MCF 10A (cell line): Measurements from ENCODE around the gene TLCD5. TPM values are rescaled to one million over a fixed set of nuclear protein-coding genes. Genes with fewer than 3 reads are reported as not detected.

Experiments
- BruUV-seq: library from RNA; stranded (reverse); fragments of 400-500 nt; replicated peaks from 2 replicates; lab custom pipeline; 2021; lab: Mats Ljungman, UMichigan
- CTCF ChIA-PET: fragments of 300-600 bp; sonication (Branson Sonifier 250); formaldehyde crosslinking; extraction: SDS; loops from one replicate; lab custom pipeline; 2021; ENCODE audit warnings: antibody characterized with exemption, inconsistent platforms; lab: Yijun Ruan, JAX
- POLR2A ChIA-PET: fragments of 300-600, 350-650 bp; sonication (Branson Sonifier 250); formaldehyde crosslinking; extraction: SDS; loops from one replicate; lab custom pipeline; 2020; ENCODE audit warnings: antibody characterized with exemption, inconsistent platforms; lab: Yijun Ruan, JAX
- DNase-seq: peaks from one replicate; pipeline ENCODE4 v3.0.0-alpha.2; 2018; ENCODE audit not compliant: unreplicated experiment
- H3K27ac Mint-ChIP-seq: one replicate; pipeline ENCODE4 v1.8.0; 2022; ENCODE audit warnings: mild to moderate bottlenecking, low read depth, mixed read lengths; ENCODE audit not compliant: unreplicated experiment
- H3K27me3 Mint-ChIP-seq: one replicate; pipeline ENCODE4 v1.8.0; 2022; ENCODE audit warnings: mixed read lengths; ENCODE audit not compliant: insufficient read depth, unreplicated experiment
- H3K36me3 Mint-ChIP-seq: one replicate; pipeline ENCODE4 v1.8.0; 2022; ENCODE audit warnings: mild to moderate bottlenecking, moderate library complexity, mixed read lengths; ENCODE audit not compliant: insufficient read depth, unreplicated experiment
- H3K4me1 Mint-ChIP-seq: one replicate; pipeline ENCODE4 v1.8.0; 2022; ENCODE audit warnings: mixed read lengths; ENCODE audit not compliant: insufficient read depth, unreplicated experiment
- H3K4me3 Mint-ChIP-seq: one replicate; pipeline ENCODE4 v1.8.0; 2022; ENCODE audit warnings: mild to moderate bottlenecking, moderate library complexity, mixed read lengths; ENCODE audit not compliant: unreplicated experiment
- H3K9me3 Mint-ChIP-seq: one replicate; pipeline ENCODE4 v1.8.0; 2022; ENCODE audit warnings: mixed read lengths; ENCODE audit not compliant: unreplicated experiment
- intact Hi-C: fragments of 100-400 bp; cut with micrococcal nuclease; formaldehyde crosslinking; loops from 2 replicates; pipeline ENCODE4 v1.14.1; 2022
- total RNA-seq: library from RNA; stranded (reverse); gene quantifications from 2 replicates; pipeline ENCODE4 v1.2.3, GENCODE V29; 2022
- TF ChIP-seq, protein P1 (sequence below): fragments of 200-600 bp; IDR thresholded peaks from one replicate; pipeline ENCODE4 v1.8.0; 2022; ENCODE audit warnings: antibody characterized with exemption, mild to moderate bottlenecking; ENCODE audit not compliant: unreplicated experiment

Gene TLCD5
- total RNA-seq, 1 experiment from 2014 or later, result 9.6 TPM

DNA sequence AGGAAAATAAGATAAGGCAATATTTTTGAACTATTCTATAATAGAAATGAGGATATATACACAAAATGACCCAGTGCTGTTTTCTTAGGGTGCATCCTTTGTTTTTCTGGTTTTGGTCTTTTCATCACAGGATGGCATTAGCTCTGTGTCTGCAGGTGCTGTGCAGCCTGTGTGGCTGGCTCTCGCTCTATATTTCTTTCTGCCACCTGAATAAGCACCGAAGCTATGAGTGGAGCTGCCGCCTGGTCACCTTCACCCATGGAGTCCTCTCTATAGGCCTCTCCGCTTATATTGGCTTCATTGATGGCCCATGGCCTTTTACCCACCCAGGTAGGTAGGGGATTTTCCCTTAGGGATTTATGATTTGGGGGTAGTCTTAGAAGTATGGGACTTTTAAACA is 2.2 kb downstream of the TLCD5 start:
- ChIA-PET POLR2A (interaction anchor here (1.3 to 2.9 kb wide), 4 partner anchors 8 to 104 kb away, joined by 3 to 14 read pairs (median 10); partner anchors contain the start of gene ARHGEF12), CTCF (interaction anchor here (1.1 to 1.2 kb wide), 2 partner anchors 25 to 90 kb away, joined by 3 to 4 read pairs; no protein-coding TSS in a partner anchor)
- Mint-ChIP-seq H3K4me1 (peaks cover 31% of the 10 kb centered on the region), H3K27me3 (no peaks in the 10 kb centered on the region), H3K27ac (no peak overlapping the region), H3K9me3 (no peaks in the 10 kb centered on the region), H3K4me3 (no peak overlapping the region), H3K36me3 (peaks cover 9% of the 10 kb centered on the region)
- intact Hi-C loops, result no loop called here
- no TSS peak for BruUV-seq
- TF ChIP-seq, protein P1, sequence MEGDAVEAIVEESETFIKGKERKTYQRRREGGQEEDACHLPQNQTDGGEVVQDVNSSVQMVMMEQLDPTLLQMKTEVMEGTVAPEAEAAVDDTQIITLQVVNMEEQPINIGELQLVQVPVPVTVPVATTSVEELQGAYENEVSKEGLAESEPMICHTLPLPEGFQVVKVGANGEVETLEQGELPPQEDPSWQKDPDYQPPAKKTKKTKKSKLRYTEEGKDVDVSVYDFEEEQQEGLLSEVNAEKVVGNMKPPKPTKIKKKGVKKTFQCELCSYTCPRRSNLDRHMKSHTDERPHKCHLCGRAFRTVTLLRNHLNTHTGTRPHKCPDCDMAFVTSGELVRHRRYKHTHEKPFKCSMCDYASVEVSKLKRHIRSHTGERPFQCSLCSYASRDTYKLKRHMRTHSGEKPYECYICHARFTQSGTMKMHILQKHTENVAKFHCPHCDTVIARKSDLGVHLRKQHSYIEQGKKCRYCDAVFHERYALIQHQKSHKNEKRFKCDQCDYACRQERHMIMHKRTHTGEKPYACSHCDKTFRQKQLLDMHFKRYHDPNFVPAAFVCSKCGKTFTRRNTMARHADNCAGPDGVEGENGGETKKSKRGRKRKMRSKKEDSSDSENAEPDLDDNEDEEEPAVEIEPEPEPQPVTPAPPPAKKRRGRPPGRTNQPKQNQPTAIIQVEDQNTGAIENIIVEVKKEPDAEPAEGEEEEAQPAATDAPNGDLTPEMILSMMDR, result no peak
- DNase-seq, result no peak

DNA sequence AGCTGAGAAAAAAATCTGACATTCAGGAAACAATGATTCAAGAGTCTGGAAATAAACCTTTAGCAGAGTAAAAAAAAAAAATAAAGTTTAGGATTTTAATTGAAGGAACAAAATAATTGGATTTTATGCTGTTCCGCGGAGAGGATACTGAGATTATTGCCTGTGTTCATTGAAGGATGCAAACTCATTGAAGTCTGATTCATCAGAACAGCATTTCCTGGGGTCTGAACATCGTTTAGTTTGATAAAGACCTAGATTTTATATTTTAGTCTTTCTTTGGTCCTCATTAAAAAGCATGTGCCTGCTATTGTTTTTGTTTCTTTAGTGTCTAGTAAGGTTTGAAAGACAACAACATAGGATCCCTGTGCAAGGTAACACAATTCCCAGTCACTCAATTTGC is 4.5 kb downstream of the TLCD5 start:
- BruUV-seq, result no TSS peak
- ChIA-PET CTCF (interaction anchor here (0.6 kb wide), 1 partner anchor 624 kb away, joined by 4 read pairs; no protein-coding TSS in a partner anchor), POLR2A (no interaction called here)
- intact Hi-C loops, result no loop called here
- no peak for DNase-seq
- TF ChIP-seq, protein P1, result no peak
- Mint-ChIP-seq H3K27me3 (no peaks in the 10 kb centered on the region), H3K4me1 (peaks cover 39% of the 10 kb centered on the region), H3K27ac (no peak overlapping the region), H3K9me3 (no peaks in the 10 kb centered on the region), H3K36me3 (peaks cover 9% of the 10 kb centered on the region), H3K4me3 (no peak overlapping the region)

DNA sequence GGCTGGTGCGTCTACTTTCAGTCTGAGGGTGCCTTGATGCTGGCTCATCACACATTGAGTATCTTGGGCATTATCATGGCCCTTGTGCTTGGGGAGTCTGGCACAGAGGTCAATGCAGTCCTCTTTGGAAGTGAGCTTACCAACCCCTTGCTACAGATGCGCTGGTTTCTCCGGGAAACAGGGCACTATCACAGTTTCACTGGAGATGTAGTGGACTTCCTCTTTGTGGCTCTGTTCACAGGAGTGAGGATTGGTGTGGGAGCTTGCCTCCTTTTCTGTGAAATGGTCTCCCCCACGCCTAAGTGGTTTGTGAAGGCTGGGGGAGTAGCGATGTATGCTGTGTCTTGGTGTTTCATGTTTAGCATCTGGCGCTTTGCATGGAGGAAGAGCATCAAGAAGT is 4.9 kb downstream of the TLCD5 start:
- Mint-ChIP-seq H3K9me3 (no peaks in the 10 kb centered on the region), H3K36me3 (peaks cover 9% of the 10 kb centered on the region), H3K27ac (no peak overlapping the region), H3K4me3 (no peak overlapping the region), H3K4me1 (peaks cover 37% of the 10 kb centered on the region), H3K27me3 (no peaks in the 10 kb centered on the region)
- DNase-seq, result no peak
- no TSS peak for BruUV-seq
- POLR2A ChIA-PET, result no interaction called here
- intact Hi-C loops, result no loop called here
- TF ChIP-seq, protein P1, result no peak
- CTCF ChIA-PET, result no interaction called here

DNA sequence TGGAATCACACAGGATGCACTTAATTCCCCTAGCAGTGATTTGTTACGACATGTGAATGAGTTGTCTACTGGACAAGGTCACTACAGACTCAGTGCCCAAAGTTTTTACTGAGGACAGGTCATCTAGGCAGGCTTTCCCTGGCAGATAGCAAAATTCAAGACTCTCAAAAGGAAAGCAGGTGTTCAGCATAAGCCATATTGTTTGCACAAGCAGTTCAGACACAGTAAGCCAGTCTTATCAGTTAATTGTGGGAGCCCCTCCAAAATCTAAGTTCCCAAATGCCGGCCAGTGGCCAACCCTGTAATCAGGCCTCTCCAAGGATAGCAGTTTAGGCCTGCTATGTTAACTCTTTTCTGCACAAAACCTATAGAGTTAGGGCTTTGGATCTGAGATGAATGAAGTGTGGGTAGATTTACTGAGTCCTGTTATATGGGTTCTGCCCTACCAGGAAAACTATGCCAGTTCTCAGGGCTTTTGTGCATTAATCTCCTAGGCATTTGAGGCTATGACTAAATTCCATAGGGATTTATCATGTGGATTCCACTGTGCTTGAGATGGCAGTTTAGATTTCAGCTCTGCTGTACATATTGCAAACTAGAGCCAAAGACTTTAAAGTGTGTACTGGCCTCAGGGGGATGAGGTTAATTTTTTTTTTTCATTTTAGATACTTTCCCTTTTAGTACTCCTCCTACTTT is 6.3 kb downstream of the TLCD5 start:
- ChIA-PET CTCF (interaction anchor here (0.7 to 1.1 kb wide), 3 partner anchors 31 to 104 kb away, joined by 3 read pairs; no protein-coding TSS in a partner anchor), POLR2A (interaction anchor here (0.6 to 2.2 kb wide), 7 partner anchors 9 to 1133 kb away, joined by 3 to 12 read pairs (median 4); no protein-coding TSS in a partner anchor)
- Mint-ChIP-seq H3K27me3 (no peaks in the 10 kb centered on the region), H3K27ac (peak overlapping the region; percentile 63), H3K4me1 (peaks cover 40% of the 10 kb centered on the region), H3K36me3 (peaks cover 9% of the 10 kb centered on the region), H3K9me3 (no peaks in the 10 kb centered on the region), H3K4me3 (no peak overlapping the region)
- TF ChIP-seq, protein P1, result no peak
- intact Hi-C loops, result no loop called here
- DNase-seq, result peak; percentile 69
- no TSS peak for BruUV-seq
